CD4-positive, alpha-beta T cell treated with Interleukin-4 for 1 hour (primary cell): ENCODE data around the gene TRPC4AP.

Experiments
- DNase-seq, 2 donors: peaks; one replicate each; pipeline ENCODE4 v3.0.0-alpha.2; 2020 to 2022

Gene TRPC4AP

GRCh38 chr20:34986311-34987287 lies 106.0 kb downstream of the TRPC4AP start:
- DNase-seq = no peak

- no peak for DNase-seq
Measured at GRCh38 chr20:34985461-34986310, 106.9 kb downstream of the TRPC4AP start.

- DNase-seq = no peak
Measured at GRCh38 chr20:34984756-34985261, 107.8 kb downstream of the TRPC4AP start.

GRCh38 chr20:34983995-34984735 lies 108.4 kb downstream of the TRPC4AP start:
- no peak for DNase-seq

GRCh38 chr20:34983089-34983820 lies 109.4 kb downstream of the TRPC4AP start:
- DNase-seq = no peak

GRCh38 chr20:34982270-34983088 lies 110.1 kb downstream of the TRPC4AP start:
- no peak for DNase-seq

GRCh38 chr20:34980543-34981233 lies 111.9 kb downstream of the TRPC4AP start:
- DNase-seq = no peak

- no peak for DNase-seq
Measured at GRCh38 chr20:34979366-34980153, 113.0 kb downstream of the TRPC4AP start.

GRCh38 chr20:34978092-34978744 lies 114.4 kb downstream of the TRPC4AP start:
- no peak for DNase-seq

GRCh38 chr20:34977365-34978091 lies 115.1 kb downstream of the TRPC4AP start:
- DNase-seq = no peak

- DNase-seq = no peak
Measured at GRCh38 chr20:34976286-34976685, 116.3 kb downstream of the TRPC4AP start.

GRCh38 chr20:34974246-34974645 lies 118.4 kb downstream of the TRPC4AP start:
- no peak for DNase-seq

GRCh38 chr20:34971561-34972235 lies 120.9 kb downstream of the TRPC4AP start:
- no peak for DNase-seq

- no peak for DNase-seq
Measured at GRCh38 chr20:34970846-34971560, 121.6 kb downstream of the TRPC4AP start.

- DNase-seq = no peak
Measured at GRCh38 chr20:34970193-34970840, 122.3 kb downstream of the TRPC4AP start.

GRCh38 chr20:34968042-34968775 lies 124.4 kb downstream of the TRPC4AP start:
- no peak for DNase-seq
